Pancreas (tissue), 10 donors: Measurements from ENCODE around the gene PTPRM. TPM values are rescaled to one million over a fixed set of nuclear protein-coding genes. Genes with fewer than 3 reads are reported as not detected.

ENCODE experiments used
- ATAC-seq, 4 donors: fragments of 200-7000 bp; cut with Tn5 transposase; one replicate each; pipeline versions ENCODE4 v1.8.0 to v1.9.1; 2020; ENCODE audit warnings: mild to moderate bottlenecking in 4 of 4, moderate library complexity in 4 of 4
- DNase-seq, 6 donors: peaks; one replicate each; pipeline ENCODE4 v3.0.0-alpha.2; 2020
- FAIRE-seq: peaks from 2 replicates; lab custom pipeline; 2012; peaks lifted over from hg19 to GRCh38; lab: Jason Lieb, UNC
- H3K27ac ChIP-seq, 4 donors: fragments of 200-600 bp; sonication (generic); 1 replicate in 3 of 4; 2 replicates in 1 of 4; pipeline versions ENCODE4 v1.5.0 to v1.8.0; 2020
- H3K27me3 ChIP-seq, 4 donors: fragments of 200-600 bp; one replicate each; pipeline ENCODE4 v1.8.0; 2021
- H3K36me3 ChIP-seq, 3 donors: fragments of 200-600 bp; sonication (generic) in 1 of 3; one replicate each; pipeline versions ENCODE4 v1.5.0 to v1.8.0; 2020 to 2021
- H3K4me1 ChIP-seq, 3 donors: fragments of 200-600 bp; one replicate each; pipeline ENCODE4 v1.8.0; 2021
- H3K4me3 ChIP-seq, 4 donors: fragments of 200-600 bp; sonication (generic) in 2 of 4; one replicate each; pipeline versions ENCODE4 v1.5.0 to v1.8.0; 2020 to 2021
- H3K9me3 ChIP-seq, 4 donors: fragments of 200-600 bp; one replicate each; pipeline ENCODE4 v1.8.0; 2021
- CTCF ChIP-seq, 4 donors: fragments of 200-600 bp; sonication (generic) in 3 of 4; IDR thresholded peaks; one replicate each; pipeline versions ENCODE4 v1.5.0 to v1.8.0; 2021; ENCODE audit warnings: antibody characterized with exemption in 4 of 4
- WGBS, 2 donors: extraction: QIAGEN DNeasy Blood & Tissue Kit; methylation state at CpG; one replicate each; pipeline ENCODE4 v1.1.7; 2013; 5-methylcytosine and 5-hydroxymethylcytosine counted together
- intact Hi-C, 3 donors: fragments of 100-400 bp; cut with DNase I; formaldehyde crosslinking; loops; one replicate each; pipeline versions ENCODE4 v1.11.1 to v1.14.2; 2022
- polyA plus RNA-seq, 2 donors: library from polyadenylated mRNA; stranded (reverse); fragments of 200-250 nt; gene quantifications; one replicate each; pipeline ENCODE4 v1.2.3, GENCODE V29; 2013
- total RNA-seq, 6 donors: library from RNA; stranded (reverse); fragmentation: NEBNext Ultra II Directional in 4 of 6; extraction: Animal tissue kit (Norgen Biotek cat#: 25700) in 4 of 6; gene quantifications; one replicate each; pipeline versions ENCODE4 v1.2.1 to v1.2.4, GENCODE V29; 2021 to 2023
- donor health status: healthy with polysubstance abuse.
- donor health status: DM: no; HTN: no; CAD: no; lungs with moderate emphysema.
- donor health status: DM: no; HTN: no; CAD: no.
- donor health status: control.
- donor health status: control.
- donor health status: Bipolar disorder and iron deficiency.
- donor health status: DM: yes; HTN: yes; CAD: no.
- donor health status: DM: no; HTN: no; CAD: no.
- donor health status: DM: no; HTN: no; CAD: no.
- donor health status: DM: yes; HTN: yes; CAD: no.

The PTPRM gene
- total and polyA plus RNA-seq, 8 donors = 14.5 to 50.7 (median 19.7) TPM

- H3K4me1 ChIP-seq = no peaks in the 10 kb centered on the region
- H3K27ac ChIP-seq = no peak overlapping the region
Observed at GRCh38 chr18:7822435-7823331, 255.6 kb downstream of the PTPRM start.

GRCh38 chr18:7824970-7825369, 257.9 kb downstream of the PTPRM start:
- WGBS, 2 donors = 82 to 85% methylated on average over 5 of the region's 5 CpGs
- Histone ChIP-seq H3K4me1 (no peaks in the 10 kb centered on the region), H3K27ac (no peak overlapping the region), H3K27me3 (no peaks in the 10 kb centered on the region), H3K9me3 (no peaks in the 10 kb centered on the region), H3K4me3 (no peak overlapping the region), H3K36me3 (no peaks in the 10 kb centered on the region)
- ATAC-seq (no peak), FAIRE-seq (no peak), DNase-seq (no peak)
- no peak for TF ChIP-seq CTCF (IDR thresholded peaks at IDR 0.05)
- intact Hi-C loops = no loop called here

More at GRCh38 chr18:7822435-7823331, 255.6 kb downstream of the PTPRM start:
- Histone ChIP-seq H3K4me3 (no peak overlapping the region), H3K27me3 (no peaks in the 10 kb centered on the region), H3K9me3 (no peaks in the 10 kb centered on the region), H3K36me3 (no peaks in the 10 kb centered on the region)
- TF ChIP-seq CTCF (IDR thresholded peaks at IDR 0.05) = no peak
- intact Hi-C loops = no loop called here
- DNase-seq (no peak), ATAC-seq (no peak), FAIRE-seq (no peak)
- 77 to 79% methylated on average over 9 of the region's 9 CpGs for WGBS, 2 donors

- FAIRE-seq (no peak), ATAC-seq (no peak), DNase-seq (no peak)
- no peak for TF ChIP-seq CTCF (IDR thresholded peaks at IDR 0.05)
- Histone ChIP-seq H3K4me1 (no peaks in the 10 kb centered on the region), H3K4me3 (no peak overlapping the region), H3K27me3 (no peaks in the 10 kb centered on the region), H3K9me3 (no peaks in the 10 kb centered on the region), H3K36me3 (no peaks in the 10 kb centered on the region), H3K27ac (no peak overlapping the region)
- 82 to 84% methylated on average over 3 of the region's 3 CpGs for WGBS, 2 donors
- intact Hi-C loops = no loop called here
Observed at GRCh38 chr18:7830468-7830867, 263.4 kb downstream of the PTPRM start.

- no peak for FAIRE-seq
- intact Hi-C loops = no loop called here
- H3K4me1 ChIP-seq = peaks cover 0 to 7% (median 0%) of the 10 kb centered on the region in 3 donors
- no peak for TF ChIP-seq CTCF (IDR thresholded peaks at IDR 0.05)
- no peak overlapping the region for H3K27ac ChIP-seq
- no peak overlapping the region for H3K4me3 ChIP-seq
- H3K27me3 ChIP-seq = no peaks in the 10 kb centered on the region
- WGBS, 2 donors = 90 to 91% methylated on average over 2 of the region's 2 CpGs
- DNase-seq = no peak
- H3K36me3 ChIP-seq = no peaks in the 10 kb centered on the region
- no peaks in the 10 kb centered on the region for H3K9me3 ChIP-seq
- ATAC-seq = no peak
Observed at GRCh38 chr18:7839548-7839947, 272.4 kb downstream of the PTPRM start.

- intact Hi-C loops = no loop called here
- no peak for TF ChIP-seq CTCF (IDR thresholded peaks at IDR 0.05)
- DNase-seq = no peak
- peaks cover 0 to 7% (median 0%) of the 10 kb centered on the region in 3 donors for H3K4me1 ChIP-seq
- H3K27ac ChIP-seq = no peak overlapping the region
- no peak overlapping the region for H3K4me3 ChIP-seq
- WGBS, 2 donors = 46 to 52% methylated on average over 2 of the region's 2 CpGs
- H3K27me3 ChIP-seq = no peaks in the 10 kb centered on the region
- H3K36me3 ChIP-seq = no peaks in the 10 kb centered on the region
- H3K9me3 ChIP-seq = no peaks in the 10 kb centered on the region
- FAIRE-seq = no peak
- ATAC-seq = peak in 1 of 4 donors; percentile 61
Observed at GRCh38 chr18:7840411-7840810, 273.3 kb downstream of the PTPRM start.
